GM18870 (cell line): ENCODE data around the gene IKZF4.
A peak's percentile ranks its signal among the peaks of the same experiment; 100 is the strongest.
"Not testable (repeated sequence)": the region's sequence is repeated elsewhere in the genome, so short reads cannot be mapped to it uniquely, and the experiment has no call there.

Experiments
- ATAC-seq: cut with Tn5 transposase; IDR thresholded peaks from one replicate; pipeline ENCODE4 v1.9.1; 2021; ENCODE audit warnings: moderate library complexity; ENCODE audit not compliant: unreplicated experiment

The IKZF4 gene

DNA sequence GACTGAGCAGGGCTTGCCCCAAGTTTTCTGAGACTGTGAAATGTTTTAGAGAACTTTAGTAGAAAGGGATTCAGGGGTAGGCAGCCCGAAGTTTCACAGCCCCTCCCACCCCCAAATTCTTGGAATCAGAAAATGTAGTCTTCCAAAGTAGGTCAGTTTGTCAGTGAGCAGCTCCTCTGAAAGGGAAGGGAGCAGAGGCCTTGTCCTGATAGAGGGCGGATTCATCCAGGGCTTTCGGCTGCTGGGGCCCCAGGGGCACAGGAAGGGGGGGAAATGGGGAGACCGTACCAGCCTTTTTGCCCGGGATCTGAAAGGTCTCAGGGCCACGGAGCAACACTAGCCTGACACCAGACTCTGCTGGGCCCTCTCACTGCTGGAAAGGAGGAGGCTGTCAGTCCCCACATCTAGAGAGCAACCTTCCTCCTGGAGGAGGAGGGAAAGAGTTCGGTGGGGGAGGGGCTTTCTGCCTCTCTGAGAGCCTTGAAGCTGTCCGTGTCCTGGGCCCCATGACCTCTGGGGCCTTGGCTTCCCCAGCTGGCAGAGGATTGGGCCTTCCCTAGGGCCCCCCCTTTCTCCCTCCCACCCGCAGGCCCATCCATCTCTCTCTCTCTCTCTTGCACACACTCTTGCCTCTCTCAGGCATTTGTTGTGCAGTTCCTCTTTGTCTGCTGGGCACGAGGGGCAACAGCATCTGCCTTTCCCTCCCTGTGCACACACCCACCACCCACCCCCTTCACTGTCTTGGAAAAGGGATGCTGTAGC, at the start of gene IKZF4:
TSS of gene IKZF4 (plus strand) at position 621 of the 762 bp plus-strand sequence. CDS start 451 bp downstream, outside the sequence.
- no peak for ATAC-seq

- ATAC-seq: no peak
These were observed 48.8 kb upstream of the IKZF4 start for GRCh38 chr12:55972042-55972441.

- no peak for ATAC-seq
These were observed 48.4 kb upstream of the IKZF4 start for GRCh38 chr12:55972456-55972855.

DNA sequence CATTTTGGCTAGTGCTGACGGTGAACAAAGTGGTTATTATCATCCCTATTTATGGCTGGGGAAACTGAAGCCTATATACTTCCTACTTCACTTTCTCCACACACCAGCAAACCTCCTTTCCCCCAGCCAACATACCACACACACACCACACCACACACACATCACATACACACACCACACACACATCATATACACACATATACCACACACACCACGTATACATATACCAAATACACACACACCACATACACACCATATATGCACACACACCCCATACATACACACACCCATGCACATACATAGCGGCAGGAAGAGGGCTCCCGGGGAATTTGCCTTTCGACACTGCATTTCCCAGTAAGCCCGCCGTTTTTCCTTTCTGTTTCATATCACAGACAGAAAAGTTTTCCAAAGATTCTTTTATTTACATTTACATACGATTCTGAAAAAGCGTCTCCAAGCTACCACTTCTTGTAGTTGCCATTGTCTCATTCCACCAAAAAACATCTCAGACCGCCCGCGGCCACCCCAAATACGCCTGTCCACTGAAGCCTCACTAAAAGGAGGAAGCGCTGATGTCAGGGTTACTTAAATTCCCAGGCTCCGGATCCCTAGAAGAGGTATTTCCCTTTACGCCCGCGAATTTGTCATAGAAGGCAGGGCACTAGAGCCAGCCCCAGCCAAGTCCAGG, 47.8 kb upstream of the IKZF4 start:
- no peak for ATAC-seq

GRCh38 chr12:55973599-55974307, 47.1 kb upstream of the IKZF4 start, which contains the start of gene RAB5B:
Gene RAB5B, plus strand, starts transcription at chr12:55974078. Its CDS starts 12,883 bp downstream, at chr12:55986961.
- peak; percentile 94 for ATAC-seq

DNA sequence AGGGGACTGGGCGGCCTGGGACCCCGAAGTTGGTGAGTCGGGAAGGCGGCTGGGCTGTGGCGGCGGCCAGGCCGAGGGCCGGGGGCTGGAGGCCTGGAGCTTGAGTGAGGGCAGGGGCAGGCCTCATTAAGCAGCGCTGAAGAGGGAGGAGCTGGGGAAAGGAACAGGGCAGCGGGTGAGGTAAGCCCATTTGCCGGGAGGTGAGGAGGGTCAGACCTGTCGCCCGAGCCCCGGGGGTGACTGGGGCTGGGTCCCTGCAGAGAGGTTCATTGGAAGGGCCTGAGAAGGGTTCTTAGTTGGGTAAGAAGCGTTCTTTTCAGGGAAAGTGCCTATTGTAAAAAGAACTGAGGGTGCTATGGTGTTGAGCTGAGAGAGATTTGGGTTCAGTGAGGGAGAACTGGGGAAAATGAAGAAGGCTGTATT, 46.5 kb upstream of the IKZF4 start:
- ATAC-seq: no peak

GRCh38 chr12:55978393-55978792, 42.5 kb upstream of the IKZF4 start:
- no peak for ATAC-seq

DNA sequence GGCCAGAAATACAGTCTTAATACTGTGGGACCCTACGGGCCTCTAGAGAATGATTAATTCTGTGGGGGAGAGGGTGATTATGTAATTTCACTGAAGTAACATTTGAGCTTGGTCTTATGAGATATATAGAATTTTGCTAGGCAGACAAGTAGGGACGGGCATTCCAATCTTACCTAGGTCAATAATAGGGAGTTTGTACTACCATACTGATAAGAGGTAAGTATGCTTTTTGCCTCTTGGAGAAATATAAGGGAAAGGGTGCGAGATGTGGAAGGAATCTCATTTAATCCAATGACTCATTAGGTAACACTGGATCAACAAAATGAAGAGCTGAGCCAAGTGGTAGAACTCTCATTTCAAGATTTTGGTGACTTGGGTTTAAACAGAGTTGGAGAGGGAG, 41.8 kb upstream of the IKZF4 start:
- no peak for ATAC-seq

DNA sequence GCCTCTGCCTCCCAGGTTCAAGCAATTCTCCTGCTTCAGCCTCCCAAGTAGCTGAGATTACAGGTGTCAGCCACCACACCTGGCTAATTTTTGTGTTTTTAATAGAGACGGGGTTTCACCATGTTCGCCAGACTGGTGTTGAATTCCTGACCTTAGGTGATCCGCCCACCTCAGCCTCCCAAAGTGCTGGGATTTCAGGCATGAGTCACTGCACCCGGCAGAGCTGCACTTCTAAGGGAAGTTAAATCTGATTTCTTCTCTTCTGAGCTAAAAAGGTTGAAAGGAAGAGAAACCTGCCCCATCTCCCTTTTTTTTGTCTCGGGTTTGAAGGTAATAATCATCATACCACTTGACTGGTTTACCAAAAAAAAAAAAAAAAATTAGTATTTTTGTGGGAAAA, 39.0 kb upstream of the IKZF4 start:
- ATAC-seq: not testable (repeated sequence)

DNA sequence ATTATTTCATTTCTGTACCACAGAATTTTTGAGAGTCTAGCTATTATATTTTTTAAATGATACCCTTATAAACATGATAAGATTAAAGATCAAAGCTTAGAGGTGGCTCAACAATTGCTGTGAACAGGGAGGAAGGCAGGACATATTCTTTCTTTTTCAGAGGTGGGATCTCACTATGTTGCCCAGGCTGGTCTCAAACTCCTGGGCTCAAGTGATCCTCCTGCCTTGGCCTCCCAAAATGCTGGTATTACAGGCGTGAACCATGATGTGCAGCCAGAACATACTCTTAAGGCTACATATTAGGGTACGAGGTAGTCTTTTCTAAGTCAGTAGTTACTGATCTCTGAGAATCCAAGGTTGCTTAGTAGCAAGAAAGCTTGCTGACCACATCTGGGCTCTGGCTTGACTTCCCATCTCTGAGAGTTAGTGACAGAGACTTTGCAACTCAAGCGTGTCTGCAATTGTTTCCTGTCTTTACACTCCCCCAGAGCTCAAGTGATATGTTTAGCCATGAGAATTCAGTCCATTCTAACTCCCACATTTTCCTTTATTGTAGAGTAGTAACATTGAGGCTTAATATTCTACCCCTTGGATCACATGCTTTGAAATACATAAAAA, 38.4 kb upstream of the IKZF4 start:
- peak; percentile 75 for ATAC-seq

DNA sequence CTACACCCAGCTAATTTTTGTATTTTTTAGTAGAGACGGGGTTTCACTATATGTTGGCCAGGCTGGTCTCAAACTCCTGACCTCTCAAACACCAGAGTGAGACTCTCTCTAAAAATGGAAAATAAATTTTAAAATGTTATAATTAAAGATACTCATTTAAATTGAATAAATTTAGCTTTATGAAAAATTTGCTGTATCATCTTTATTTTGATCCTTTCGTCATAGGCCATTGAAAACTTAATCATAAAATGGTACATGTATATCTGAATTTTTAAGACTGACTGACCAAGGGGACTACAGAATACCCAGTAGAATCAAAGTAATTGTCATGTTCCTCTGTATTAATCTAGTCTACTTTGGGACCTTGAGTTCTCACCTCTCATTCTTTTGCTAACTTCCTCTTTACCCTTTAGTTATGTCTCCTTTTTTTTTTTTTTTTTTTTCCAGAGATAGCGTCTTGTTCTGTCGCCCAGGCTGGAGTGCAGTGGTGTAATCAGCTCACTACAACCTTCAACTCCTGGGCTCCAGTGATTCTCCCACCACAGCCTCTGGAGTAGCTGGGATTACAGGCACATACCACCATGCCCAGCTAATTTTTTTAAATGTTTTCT, 37.5 kb upstream of the IKZF4 start:
- no peak for ATAC-seq

GRCh38 chr12:55984861-55985260, 36.0 kb upstream of the IKZF4 start:
- ATAC-seq: no peak

DNA sequence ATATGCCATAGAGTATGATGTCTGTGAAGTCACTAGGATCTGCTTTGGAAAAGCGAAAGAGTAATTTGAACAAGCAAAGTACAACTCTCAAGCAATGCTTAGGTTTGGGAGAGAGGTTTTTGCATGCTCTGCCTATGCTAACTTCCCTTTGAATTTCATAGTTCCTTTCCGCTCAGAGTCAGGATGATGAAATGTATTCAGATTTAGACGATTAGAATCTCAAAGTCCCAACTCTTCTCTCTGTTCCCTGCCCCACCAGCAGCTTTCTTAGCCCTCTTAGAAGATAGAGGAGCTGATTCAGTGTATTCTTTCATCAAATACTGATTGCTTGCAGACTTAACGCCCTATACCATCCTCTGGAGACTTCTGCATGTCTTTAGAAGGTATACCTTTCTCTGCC, 35.5 kb upstream of the IKZF4 start:
- no peak for ATAC-seq

GRCh38 chr12:55985976-55986375, 34.9 kb upstream of the IKZF4 start:
- not testable (repeated sequence) for ATAC-seq

- no peak for ATAC-seq
These were observed 29.7 kb upstream of the IKZF4 start for GRCh38 chr12:55991110-55991509.

- ATAC-seq: no peak
These were observed 27.5 kb upstream of the IKZF4 start for GRCh38 chr12:55993230-55993853.

DNA sequence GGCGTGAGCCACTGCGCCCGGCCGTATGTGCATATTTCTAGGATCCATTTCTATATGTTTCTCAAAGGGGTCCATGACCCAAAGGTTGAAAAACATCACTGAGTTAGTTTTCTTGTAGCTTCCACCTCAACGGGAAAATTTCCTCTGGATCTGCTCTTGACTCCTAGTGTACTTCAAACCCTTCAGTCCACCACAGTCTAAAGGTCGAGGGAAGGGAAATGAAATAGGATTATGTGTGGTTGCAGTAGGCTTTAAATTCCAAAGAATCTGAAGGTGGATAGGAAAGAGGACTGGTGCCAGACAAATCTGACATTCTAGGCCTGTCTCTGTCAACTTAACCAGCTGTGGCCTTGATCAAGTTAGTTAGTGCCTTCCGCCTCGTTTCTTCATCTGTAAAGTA, 25.5 kb upstream of the IKZF4 start:
- no peak for ATAC-seq

GRCh38 chr12:55996201-55996714, 24.6 kb upstream of the IKZF4 start:
- no peak for ATAC-seq

DNA sequence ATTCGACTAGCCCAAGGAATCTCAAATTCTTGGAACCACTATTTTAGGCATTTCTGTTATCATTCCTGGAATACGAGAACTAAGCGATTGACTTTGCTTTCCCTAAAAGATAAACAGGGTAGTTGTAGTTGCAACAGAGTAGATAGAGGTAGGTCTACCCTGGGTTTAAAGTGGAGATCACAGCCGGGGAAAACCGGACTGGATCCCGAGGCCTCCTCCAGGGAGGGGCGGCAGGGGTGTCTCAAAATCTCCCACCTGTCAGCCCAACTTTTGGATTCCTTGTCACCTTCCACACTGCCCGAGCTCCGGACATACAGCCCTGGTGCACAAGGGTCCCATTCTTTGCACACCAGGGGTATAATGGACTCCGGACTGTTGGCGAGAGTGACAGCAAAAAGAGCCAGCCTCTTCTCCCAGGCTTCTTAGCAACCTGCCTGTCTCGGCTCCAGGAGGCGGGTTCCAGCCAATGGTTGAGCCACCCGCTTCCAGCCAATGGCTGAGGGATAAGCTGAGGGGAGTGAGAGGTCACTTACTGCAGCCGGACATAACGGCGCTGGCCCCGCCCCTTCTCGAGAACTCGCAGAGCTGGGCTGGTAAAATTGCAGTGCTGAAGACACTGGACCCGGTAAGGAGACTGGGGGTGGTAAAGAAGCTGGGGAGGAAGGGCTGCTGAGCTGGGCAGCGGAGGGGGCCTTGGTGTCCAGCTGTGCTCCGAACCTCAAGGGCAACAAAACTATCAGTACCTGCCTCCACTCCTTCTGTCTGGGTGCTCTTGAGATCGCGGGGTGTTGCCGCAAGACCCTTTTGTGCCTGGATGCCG, 23.9 kb upstream of the IKZF4 start, which contains the start of gene SUOX:
TSS of gene SUOX (plus strand) at position 562 of the 820 bp plus-strand sequence. CDS start 4,946 bp downstream, outside the sequence.
- ATAC-seq: peak; percentile 97
